Measurements from ENCODE around the gene CDH22.

DNA sequence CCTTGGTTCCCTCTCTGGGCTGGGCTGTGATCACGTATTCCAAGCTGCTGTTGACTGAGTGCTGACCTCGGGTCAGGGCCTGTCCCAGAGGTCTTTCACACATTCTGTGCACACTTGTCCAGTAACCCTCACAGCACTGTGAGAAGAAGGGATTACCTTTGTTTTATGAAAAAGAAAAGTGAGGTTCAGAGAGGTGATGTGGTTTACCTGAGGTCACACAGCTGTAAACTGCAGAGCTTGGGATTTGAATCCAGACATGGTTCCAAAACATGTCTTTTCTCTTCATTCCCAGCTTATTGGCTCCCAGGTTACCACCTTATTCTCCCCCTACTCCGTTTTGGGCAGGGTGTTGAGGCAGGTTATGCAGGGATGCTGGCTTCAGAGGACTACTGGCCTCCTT is 28.4 kb upstream of the CDH22 start:
- TF ChIP-seq POLR2A (IDR thresholded peaks at IDR 0.05): no peak
- TF ChIP-seq, protein P1, sequence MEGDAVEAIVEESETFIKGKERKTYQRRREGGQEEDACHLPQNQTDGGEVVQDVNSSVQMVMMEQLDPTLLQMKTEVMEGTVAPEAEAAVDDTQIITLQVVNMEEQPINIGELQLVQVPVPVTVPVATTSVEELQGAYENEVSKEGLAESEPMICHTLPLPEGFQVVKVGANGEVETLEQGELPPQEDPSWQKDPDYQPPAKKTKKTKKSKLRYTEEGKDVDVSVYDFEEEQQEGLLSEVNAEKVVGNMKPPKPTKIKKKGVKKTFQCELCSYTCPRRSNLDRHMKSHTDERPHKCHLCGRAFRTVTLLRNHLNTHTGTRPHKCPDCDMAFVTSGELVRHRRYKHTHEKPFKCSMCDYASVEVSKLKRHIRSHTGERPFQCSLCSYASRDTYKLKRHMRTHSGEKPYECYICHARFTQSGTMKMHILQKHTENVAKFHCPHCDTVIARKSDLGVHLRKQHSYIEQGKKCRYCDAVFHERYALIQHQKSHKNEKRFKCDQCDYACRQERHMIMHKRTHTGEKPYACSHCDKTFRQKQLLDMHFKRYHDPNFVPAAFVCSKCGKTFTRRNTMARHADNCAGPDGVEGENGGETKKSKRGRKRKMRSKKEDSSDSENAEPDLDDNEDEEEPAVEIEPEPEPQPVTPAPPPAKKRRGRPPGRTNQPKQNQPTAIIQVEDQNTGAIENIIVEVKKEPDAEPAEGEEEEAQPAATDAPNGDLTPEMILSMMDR (IDR thresholded peaks at IDR 0.05): no peak

Measured in adrenal gland (tissue), 5 donors.